Tibial nerve (tissue), 4 donors: ENCODE data around the gene USP32.

Source experiments
- CTCF ChIP-seq, 5 experiments: fragments of 200-600 bp in 3 of 5; fragments of 450-650 bp in 2 of 5; sonication (generic) in 3 of 5; IDR thresholded peaks; one replicate each; pipeline ENCODE4 v1.5.1; 2016 to 2019; ENCODE audit warnings: antibody characterized with exemption in 5 of 5, mild to moderate bottlenecking in 3 of 5, moderate library complexity in 2 of 5
- EP300 ChIP-seq, 2 donors: sonication (generic); formaldehyde crosslinking; IDR thresholded peaks; one replicate each; pipeline ENCODE4 v1.6.1; 2017; ENCODE audit warnings: antibody characterized with exemption in 2 of 2, mild to moderate bottlenecking in 1 of 2

GRCh38 chr17:60293580-60294335 is 98.2 kb downstream of the USP32 start:
- TF ChIP-seq CTCF (IDR thresholded peaks at IDR 0.05) (no peak), EP300 (IDR thresholded peaks at IDR 0.05) (no peak)
